GM12873 (cell line): ENCODE data around the gene KRTAP19-1.

Source experiments
- TF ChIP-seq, protein P1 (sequence below): IDR thresholded peaks from 2 replicates; pipeline ENCODE4 v1.5.1; 2012; ENCODE audit warnings: low read depth, mild to moderate bottlenecking, moderate library complexity, low read length, control low read depth; ENCODE audit not compliant: insufficient read depth; ENCODE audit errors: missing control alignments

The KRTAP19-1 gene

DNA sequence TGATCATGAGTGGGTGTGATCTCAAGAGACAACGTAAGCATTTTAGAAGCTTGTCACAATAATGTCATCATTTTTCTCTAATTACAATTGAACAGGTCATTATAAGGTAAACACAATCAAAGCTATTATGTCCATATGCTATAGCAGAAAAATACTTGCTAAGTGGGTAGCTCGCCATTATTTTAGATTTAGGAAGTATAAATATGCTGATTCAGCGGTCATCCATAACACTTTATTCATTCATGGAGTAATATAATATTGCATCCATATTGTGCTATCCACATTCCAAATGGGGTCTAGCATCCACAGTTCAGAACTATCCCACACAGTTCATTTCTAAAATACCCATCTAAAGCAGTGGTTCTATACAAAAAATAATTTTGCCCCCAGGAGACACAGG, 31.7 kb downstream of the KRTAP19-1 start:
- TF ChIP-seq, protein P1, sequence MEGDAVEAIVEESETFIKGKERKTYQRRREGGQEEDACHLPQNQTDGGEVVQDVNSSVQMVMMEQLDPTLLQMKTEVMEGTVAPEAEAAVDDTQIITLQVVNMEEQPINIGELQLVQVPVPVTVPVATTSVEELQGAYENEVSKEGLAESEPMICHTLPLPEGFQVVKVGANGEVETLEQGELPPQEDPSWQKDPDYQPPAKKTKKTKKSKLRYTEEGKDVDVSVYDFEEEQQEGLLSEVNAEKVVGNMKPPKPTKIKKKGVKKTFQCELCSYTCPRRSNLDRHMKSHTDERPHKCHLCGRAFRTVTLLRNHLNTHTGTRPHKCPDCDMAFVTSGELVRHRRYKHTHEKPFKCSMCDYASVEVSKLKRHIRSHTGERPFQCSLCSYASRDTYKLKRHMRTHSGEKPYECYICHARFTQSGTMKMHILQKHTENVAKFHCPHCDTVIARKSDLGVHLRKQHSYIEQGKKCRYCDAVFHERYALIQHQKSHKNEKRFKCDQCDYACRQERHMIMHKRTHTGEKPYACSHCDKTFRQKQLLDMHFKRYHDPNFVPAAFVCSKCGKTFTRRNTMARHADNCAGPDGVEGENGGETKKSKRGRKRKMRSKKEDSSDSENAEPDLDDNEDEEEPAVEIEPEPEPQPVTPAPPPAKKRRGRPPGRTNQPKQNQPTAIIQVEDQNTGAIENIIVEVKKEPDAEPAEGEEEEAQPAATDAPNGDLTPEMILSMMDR = no peak

DNA sequence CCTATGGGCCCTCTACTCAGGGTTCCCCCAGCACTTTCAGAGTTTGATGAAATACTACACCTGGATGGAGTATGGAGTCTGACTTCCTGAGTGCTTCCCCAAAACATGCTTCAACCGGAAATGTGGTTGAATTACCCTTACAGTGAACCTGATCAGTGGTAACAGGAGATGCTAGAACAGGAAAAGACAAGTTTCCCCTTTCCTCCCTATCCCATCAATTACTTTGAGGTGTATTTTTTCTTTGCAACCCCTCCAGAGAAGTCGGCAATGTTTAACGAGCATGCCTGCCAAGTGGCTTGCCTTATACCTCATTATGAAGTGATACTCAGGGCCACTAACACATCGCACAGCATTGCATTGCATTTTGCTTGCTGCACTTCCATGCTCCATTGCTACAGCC, 33.1 kb downstream of the KRTAP19-1 start:
- TF ChIP-seq, protein P1 = no peak

DNA sequence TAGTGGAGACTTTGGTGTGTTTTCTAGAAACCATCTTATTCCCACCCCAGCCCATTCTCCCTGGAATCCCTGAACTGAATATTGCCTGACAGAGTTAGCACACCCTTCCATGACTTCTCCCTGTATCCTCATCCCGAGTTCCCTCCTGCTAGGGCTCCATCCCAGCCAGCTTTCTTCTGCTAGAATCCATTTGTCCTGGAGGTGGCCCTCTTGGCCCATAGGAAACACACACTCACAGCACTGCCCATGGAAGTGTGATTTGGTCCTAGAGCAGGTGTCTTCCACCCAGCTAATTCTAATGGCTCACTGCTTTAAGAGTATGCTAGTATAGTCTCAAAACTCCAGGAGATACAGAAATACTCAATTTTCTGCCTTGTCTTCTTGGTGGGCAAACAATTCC, 36.0 kb downstream of the KRTAP19-1 start:
- TF ChIP-seq, protein P1 = no peak

DNA sequence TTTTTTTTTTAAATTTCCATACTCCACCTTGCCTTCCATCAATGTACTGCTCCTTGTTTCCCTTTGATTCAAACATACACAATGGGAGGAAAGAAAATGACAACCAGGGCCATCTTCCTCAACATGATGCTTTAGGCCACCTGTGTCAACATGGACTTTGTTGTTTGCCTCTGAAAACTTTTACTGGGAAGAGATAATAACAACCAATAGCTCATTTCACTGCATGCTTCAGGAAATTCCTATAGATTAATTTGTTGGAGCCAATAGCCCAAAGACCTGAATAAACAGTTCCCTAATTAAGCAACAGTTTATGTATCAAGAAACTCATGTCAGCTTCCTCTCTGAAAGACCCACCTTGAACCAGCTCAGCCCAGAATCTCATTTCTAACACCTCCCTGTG, 36.9 kb downstream of the KRTAP19-1 start:
- TF ChIP-seq, protein P1 = no peak

DNA sequence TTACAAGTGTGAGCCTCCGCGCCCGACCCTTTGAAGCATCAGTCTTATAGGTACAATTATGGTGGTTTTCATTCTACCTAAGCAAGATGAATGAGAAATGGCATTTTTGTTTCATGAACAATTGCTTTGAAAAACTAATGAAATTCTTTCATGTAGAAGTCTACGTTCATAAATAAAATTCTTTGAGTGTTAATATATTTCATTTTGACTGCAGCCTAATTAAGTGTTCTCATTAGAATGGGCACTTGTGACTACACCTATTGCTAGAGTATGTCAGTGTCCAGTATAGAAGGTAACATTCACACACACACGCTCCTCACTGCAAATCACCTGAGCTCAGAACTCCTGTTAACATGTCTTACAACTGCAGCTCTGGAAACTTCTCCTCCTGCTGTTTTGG, 40.2 kb downstream of the KRTAP19-1 start, which contains the start of gene KRTAP15-1:
KRTAP15-1 (plus strand) TSS at position 301 of the 400 bp plus-strand sequence; CDS start at position 354, 53 bp downstream.
- TF ChIP-seq, protein P1 = no peak

DNA sequence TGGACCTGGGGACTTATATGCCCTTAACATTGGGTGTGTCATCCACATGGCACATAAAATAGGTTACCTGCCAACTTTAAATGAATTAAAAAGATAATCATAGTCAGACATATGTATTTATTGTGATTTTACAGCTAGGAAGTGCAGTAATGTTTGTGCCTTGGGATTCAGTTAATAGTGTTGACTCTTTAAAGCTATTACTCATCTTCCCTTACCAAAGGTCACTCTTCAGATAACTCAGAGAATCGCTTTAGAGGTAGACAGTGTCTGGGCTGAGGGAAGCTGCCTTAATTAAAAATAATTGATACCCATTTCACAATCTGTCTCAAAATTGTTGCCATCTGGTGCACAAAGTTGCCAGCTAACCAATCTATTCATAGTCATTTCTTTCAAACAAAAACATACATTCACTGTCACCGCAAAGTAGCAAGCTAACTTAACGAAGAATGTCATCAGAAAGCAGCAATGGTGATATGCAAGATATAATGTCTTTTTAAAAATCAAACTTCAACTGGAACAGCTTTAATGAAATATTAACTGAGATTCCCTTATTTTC, 43.1 kb downstream of the KRTAP19-1 start:
- TF ChIP-seq, protein P1 = no peak

DNA sequence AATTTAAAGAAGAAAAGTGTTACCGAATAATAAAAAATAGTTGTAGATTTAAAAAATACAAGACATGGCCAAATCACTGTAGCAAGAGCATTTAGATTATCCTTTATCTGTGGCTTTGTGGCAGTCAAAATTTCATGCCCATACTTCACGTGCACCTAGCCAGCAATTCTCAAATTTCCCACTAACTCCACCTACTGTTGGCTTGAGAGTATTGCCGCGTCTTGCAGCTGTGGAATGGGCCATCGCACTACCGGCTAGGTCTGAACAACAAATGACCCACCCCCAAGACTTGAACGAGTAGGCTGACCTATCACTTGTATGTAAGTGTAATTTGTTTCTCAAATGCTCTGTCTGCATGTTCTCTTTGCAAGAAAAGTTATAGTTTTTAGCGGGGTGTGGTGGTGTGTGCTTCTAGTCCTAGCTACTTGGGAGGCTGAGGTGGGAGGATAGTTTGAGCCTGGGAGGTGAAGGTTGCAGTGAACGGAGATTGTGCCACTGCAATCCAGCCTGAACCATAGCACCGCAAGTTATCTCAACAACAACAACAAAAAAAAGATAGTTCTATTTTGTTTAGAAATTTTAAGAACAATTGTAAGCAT, 46.0 kb downstream of the KRTAP19-1 start:
- TF ChIP-seq, protein P1 = peak; percentile 63
